ENCODE data around the gene FRY.

DNA sequence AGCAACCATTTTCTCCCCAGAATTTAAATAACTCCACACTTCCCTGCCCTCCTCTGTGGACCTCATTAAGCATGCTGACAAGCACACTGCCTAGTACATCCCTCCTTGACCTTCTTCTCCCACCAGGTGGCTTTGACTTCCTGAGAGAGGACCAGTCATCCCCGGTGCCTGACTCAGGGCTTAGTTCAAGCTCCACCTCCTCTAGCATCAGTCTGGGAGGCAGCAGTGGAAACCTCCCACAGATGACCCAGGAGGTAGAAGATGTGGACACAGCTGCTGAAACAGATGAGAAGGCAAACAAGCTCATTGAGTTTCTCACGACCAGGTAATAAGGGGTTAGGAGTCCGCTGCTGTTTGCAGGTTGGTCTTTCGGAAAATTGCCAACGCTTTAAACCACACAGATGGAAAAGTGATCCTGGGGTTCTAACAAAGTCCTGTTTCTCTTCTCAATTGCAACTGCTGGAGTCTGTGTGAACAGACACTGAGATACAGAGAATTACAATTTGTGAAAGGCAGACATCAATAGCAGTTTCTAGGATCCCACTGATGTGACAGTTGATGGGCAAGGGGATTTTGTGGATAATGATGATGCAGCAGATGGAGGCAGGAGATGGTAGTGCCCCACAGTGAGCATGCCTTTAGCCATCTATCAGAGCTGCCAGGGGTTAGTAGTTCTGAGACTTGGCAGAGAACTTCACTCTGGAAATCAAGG lies 196.9 kb downstream of the FRY start:
- no peak for TF ChIP-seq CTCF (IDR thresholded peaks at IDR 0.05)
- no peak for TF ChIP-seq POLR2A (IDR thresholded peaks at IDR 0.05)
